Chondrocyte (in vitro differentiated cells): ENCODE data around the gene WBP11. TPM values are rescaled to one million over a fixed set of nuclear protein-coding genes. Genes with fewer than 3 reads are reported as not detected.

ENCODE experiments used
- DNase-seq: peaks from one replicate; pipeline ENCODE4 v3.0.0; 2021; ENCODE audit warnings: mixed read lengths, low spot score
- H3K27ac Mint-ChIP-seq: one replicate; pipeline ENCODE4 v1.8.0; 2021; ENCODE audit warnings: mild to moderate bottlenecking, moderate library complexity, mixed read lengths; ENCODE audit not compliant: unreplicated experiment
- H3K27me3 Mint-ChIP-seq: 2 replicates; pipeline ENCODE4 v1.8.0; 2021; ENCODE audit warnings: low read depth, mixed read lengths
- H3K36me3 Mint-ChIP-seq: 2 replicates; pipeline ENCODE4 v1.8.0; 2021; ENCODE audit warnings: low read depth, mixed read lengths
- H3K4me1 Mint-ChIP-seq: 2 replicates; pipeline ENCODE4 v1.8.0; 2021; ENCODE audit warnings: low read depth, mild to moderate bottlenecking, mixed read lengths
- H3K4me3 Mint-ChIP-seq: one replicate; pipeline ENCODE4 v1.8.0; 2021; ENCODE audit warnings: mild to moderate bottlenecking, moderate library complexity, mixed read lengths; ENCODE audit not compliant: unreplicated experiment
- H3K9me3 Mint-ChIP-seq: 2 replicates; pipeline ENCODE4 v1.8.0; 2021; ENCODE audit warnings: low read depth, mixed read lengths
- total RNA-seq: library from RNA; stranded (reverse); gene quantifications from 3 replicates; pipeline ENCODE4 v1.2.1, GENCODE V29; 2021
- TF ChIP-seq, protein P1 (sequence below): fragments of 200-600 bp; sonication (generic); IDR thresholded peaks from 2 replicates; pipeline ENCODE4 v1.5.0; 2021; ENCODE audit warnings: antibody characterized with exemption, mild to moderate bottlenecking, moderate library complexity

Gene WBP11
- total RNA-seq, 1 donor from 2014 or later = 46.2 TPM

DNA sequence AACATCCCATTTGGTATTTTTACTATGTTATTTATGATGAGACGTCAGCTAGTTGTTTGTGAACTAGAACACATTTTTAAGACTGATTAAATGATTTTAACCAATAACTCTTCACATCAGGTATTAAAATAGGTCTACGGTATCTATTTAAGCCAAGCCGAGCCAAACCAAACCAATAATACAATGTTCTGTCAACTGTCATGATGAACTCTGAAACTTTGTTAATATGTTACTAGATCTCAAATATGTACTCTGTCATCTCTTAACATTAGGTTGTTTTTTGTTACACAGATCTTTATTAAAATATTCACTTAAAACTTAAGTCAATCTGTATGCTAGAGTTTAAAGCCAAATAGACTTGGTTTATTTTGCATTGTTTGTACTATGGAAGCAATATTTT lies 39.0 kb upstream of the WBP11 start:
- Mint-ChIP-seq H3K36me3 (no peaks in the 10 kb centered on the region), H3K27ac (peak overlapping the region; percentile 93)
- DNase-seq = no peak

DNA sequence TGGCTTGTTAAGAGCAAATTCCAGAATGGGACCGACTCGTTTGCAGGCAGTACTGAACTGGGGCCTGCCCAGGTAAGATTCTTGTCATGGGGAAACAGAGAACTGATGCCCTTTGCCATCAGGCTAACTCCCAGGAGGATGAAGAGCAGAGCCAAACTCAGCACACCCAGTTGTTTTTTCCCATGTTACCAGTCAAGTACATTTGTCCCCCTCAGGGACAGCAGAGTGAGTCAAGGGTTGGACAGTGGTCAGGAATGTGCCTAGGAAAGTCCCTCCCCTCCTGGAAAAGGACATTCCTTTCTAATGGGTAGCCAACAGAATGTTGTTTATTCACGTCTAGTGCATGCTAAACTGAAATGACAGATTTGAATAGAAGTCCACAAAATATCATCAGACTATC lies 38.5 kb upstream of the WBP11 start:
- H3K27ac Mint-ChIP-seq = peak overlapping the region; percentile 93
- H3K27me3 Mint-ChIP-seq = no peaks in the 10 kb centered on the region
- TF ChIP-seq, protein P1, sequence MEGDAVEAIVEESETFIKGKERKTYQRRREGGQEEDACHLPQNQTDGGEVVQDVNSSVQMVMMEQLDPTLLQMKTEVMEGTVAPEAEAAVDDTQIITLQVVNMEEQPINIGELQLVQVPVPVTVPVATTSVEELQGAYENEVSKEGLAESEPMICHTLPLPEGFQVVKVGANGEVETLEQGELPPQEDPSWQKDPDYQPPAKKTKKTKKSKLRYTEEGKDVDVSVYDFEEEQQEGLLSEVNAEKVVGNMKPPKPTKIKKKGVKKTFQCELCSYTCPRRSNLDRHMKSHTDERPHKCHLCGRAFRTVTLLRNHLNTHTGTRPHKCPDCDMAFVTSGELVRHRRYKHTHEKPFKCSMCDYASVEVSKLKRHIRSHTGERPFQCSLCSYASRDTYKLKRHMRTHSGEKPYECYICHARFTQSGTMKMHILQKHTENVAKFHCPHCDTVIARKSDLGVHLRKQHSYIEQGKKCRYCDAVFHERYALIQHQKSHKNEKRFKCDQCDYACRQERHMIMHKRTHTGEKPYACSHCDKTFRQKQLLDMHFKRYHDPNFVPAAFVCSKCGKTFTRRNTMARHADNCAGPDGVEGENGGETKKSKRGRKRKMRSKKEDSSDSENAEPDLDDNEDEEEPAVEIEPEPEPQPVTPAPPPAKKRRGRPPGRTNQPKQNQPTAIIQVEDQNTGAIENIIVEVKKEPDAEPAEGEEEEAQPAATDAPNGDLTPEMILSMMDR = no peak
- no peak for DNase-seq
- peaks cover 59% of the 10 kb centered on the region for H3K4me1 Mint-ChIP-seq
- H3K9me3 Mint-ChIP-seq = peaks cover 4% of the 10 kb centered on the region
- H3K4me3 Mint-ChIP-seq = peak overlapping the region; percentile 40
- no peaks in the 10 kb centered on the region for H3K36me3 Mint-ChIP-seq

More for the DNA sequence above, 39.0 kb upstream of the WBP11 start:
- no peaks in the 10 kb centered on the region for H3K27me3 Mint-ChIP-seq
- peaks cover 4% of the 10 kb centered on the region for H3K9me3 Mint-ChIP-seq
- TF ChIP-seq, protein P1 = no peak
- no peak overlapping the region for H3K4me3 Mint-ChIP-seq
- H3K4me1 Mint-ChIP-seq = peaks cover 59% of the 10 kb centered on the region

DNA sequence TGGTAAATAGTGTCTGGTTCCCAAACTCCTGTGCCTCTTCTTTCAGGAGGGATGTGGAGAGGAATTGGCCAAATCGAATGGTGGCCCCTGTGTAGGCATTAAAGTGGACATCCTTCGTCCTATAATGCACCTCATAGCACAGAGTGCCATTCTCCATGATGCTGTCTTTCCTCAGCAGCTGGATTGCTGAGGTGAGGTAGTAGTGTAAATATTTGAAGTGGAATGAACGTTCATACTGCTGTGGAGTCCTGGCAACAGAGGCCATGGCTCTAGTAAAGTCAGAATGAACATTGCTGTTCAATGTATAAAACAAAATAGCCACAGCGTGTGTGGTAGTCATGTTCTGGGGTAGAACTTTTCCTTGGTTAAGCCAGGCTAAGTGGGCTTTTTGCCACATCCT lies 37.3 kb upstream of the WBP11 start:
- peaks cover 65% of the 10 kb centered on the region for H3K4me1 Mint-ChIP-seq
- peaks cover 4% of the 10 kb centered on the region for H3K9me3 Mint-ChIP-seq
- DNase-seq = no peak
- TF ChIP-seq, protein P1 = no peak
- peak overlapping the region; percentile 93 for H3K27ac Mint-ChIP-seq
- no peaks in the 10 kb centered on the region for H3K27me3 Mint-ChIP-seq
- no peak overlapping the region for H3K4me3 Mint-ChIP-seq
- H3K36me3 Mint-ChIP-seq = no peaks in the 10 kb centered on the region

DNA sequence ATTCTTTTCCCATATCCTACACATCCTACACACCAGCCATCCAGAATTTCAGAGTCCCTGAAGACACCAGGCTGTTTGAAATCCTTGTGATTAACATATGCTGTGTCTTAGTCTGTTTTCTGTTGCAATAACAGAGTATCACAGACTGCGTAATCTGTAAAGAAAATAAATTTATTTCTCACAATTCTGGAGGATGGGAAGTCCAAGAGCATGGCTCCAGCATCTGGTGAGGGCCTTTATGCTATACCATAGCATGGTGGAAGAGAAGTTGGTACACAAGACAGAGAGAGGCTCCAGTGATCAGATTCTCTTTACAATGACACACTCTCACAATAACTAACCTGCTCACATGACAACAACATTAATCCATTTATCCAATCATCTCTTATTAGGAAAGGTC lies 36.0 kb upstream of the WBP11 start:
- no peaks in the 10 kb centered on the region for H3K27me3 Mint-ChIP-seq
- TF ChIP-seq, protein P1 = no peak

DNA sequence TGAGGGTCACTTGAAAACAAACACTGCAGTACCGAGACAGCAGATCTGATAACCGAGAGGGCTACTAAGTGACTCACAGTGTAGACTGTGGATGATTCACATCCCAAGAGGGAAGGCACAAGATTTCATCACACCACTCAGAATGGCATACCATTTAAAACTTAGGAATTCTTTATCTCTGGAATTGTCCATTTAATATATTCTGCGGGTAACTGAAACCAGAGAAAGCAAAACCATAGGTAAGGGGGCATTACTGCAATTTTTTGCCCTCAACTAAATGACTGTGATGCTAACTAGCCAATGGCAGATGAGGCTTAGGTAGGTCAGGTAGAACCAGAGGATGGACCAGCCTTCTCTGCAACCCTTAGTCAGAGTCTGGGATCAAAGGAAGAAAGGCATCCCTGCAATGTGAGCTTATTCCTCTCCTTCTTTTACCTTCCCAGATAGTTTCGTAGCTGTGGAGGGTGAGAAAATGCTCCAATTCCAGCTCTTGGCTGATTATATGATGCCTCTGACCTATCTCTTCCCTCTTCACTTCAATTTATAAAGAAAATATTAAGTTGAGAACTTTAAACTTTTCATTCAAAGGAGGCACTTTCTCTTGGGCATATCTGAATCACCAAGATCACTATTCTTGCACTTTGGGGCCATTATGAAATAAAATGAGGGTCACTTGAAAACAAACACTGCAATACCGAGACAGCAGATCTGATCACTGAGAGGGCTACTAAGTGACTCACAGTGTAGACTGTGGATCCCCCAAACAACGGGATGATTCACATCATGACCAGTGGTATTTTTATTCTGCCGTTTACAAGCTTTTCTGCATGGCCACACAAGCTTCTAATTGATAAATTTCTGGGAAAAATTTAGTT lies 33.3 kb upstream of the WBP11 start:
- DNase-seq = no peak
- Mint-ChIP-seq H3K27me3 (no peaks in the 10 kb centered on the region), H3K36me3 (no peaks in the 10 kb centered on the region), H3K4me3 (peak overlapping the region; percentile 4), H3K9me3 (peaks cover 4% of the 10 kb centered on the region), H3K27ac (peak overlapping the region; percentile 86), H3K4me1 (peaks cover 58% of the 10 kb centered on the region)
- TF ChIP-seq, protein P1 = no peak

More for the DNA sequence above, 36.0 kb upstream of the WBP11 start:
- peaks cover 72% of the 10 kb centered on the region for H3K4me1 Mint-ChIP-seq
- H3K36me3 Mint-ChIP-seq = no peaks in the 10 kb centered on the region
- H3K9me3 Mint-ChIP-seq = peaks cover 4% of the 10 kb centered on the region
- H3K27ac Mint-ChIP-seq = no peak overlapping the region
- DNase-seq = no peak
- no peak overlapping the region for H3K4me3 Mint-ChIP-seq
